Measurements from ENCODE around the gene DENND6B. TPM values are rescaled to one million over a fixed set of nuclear protein-coding genes. Genes with fewer than 3 reads are reported as not detected.

Gene DENND6B
- total and polyA plus RNA-seq, 2 of the 13 experiments (the other 11 are each of a cell fraction or from before 2014, with no cell fraction given) = 0.95 to 3.8 TPM

GRCh38 chr22:50326956-50327710 lies at the start of gene DENND6B (continued):
- no peak for TF ChIP-seq EEA1 (CRISPR knock-in tag; IDR thresholded peaks at IDR 0.05; ENCODE audit: borderline replicate concordance)
- peak; percentile 64; the same call in 1 of the 2 replicates for TF ChIP-seq KDM5A (IDR thresholded peaks at IDR 0.05; ENCODE audit: borderline replicate concordance, low read length)
- peak; percentile 45; the same call in 1 of the 2 replicates for TF ChIP-seq ZNF577 (CRISPR knock-in tag; IDR thresholded peaks at IDR 0.05; ENCODE audit: borderline replicate concordance, low read depth)
- no peak for TF ChIP-seq TBP (CRISPR knock-in tag; IDR thresholded peaks at IDR 0.05)
- TF ChIP-seq SP1 (IDR thresholded peaks at IDR 0.05) = no peak
- no peak for TF ChIP-seq SP1 (CRISPR knock-in tag; IDR thresholded peaks at IDR 0.05)
- TF ChIP-seq TBX2 (CRISPR knock-in tag; IDR thresholded peaks at IDR 0.05; ENCODE audit: borderline replicate concordance) = 0 out of 2 replicates have a peak, but pooled peaks have one; percentile 66
- TF ChIP-seq AHR (CRISPR knock-in tag; IDR thresholded peaks at IDR 0.05) = no peak
- no peak for TF ChIP-seq FOXJ3 (CRISPR knock-in tag; IDR thresholded peaks at IDR 0.05; ENCODE audit: borderline replicate concordance)
- no peak for TF ChIP-seq MZF1 (CRISPR knock-in tag; IDR thresholded peaks at IDR 0.05; ENCODE audit: borderline replicate concordance)
- no peak for TF ChIP-seq ZNF713 (CRISPR knock-in tag; IDR thresholded peaks at IDR 0.05)
- no peak; the same call in 1 of the 2 replicates for TF ChIP-seq ZNF510 (CRISPR knock-in tag; IDR thresholded peaks at IDR 0.05; ENCODE audit: low read depth)
- TF ChIP-seq ZNF513 (CRISPR knock-in tag; conservative IDR thresholded peaks at IDR 0.05) = no peak
- TF ChIP-seq, protein P1, sequence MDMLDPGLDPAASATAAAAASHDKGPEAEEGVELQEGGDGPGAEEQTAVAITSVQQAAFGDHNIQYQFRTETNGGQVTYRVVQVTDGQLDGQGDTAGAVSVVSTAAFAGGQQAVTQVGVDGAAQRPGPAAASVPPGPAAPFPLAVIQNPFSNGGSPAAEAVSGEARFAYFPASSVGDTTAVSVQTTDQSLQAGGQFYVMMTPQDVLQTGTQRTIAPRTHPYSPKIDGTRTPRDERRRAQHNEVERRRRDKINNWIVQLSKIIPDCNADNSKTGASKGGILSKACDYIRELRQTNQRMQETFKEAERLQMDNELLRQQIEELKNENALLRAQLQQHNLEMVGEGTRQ (IDR thresholded peaks at IDR 0.05; ENCODE audit: low read depth, low read length) = no peak
- TF ChIP-seq, protein P1 (CRISPR knock-in tag; IDR thresholded peaks at IDR 0.05; ENCODE audit: borderline replicate concordance) = no peak
- TF ChIP-seq AGO2 (optimal IDR thresholded peaks at IDR 0.05; ENCODE audit: low read depth, low read length) = peak; percentile 89
- no peak for TF ChIP-seq SP140L (CRISPR knock-in tag; IDR thresholded peaks at IDR 0.05; ENCODE audit: borderline replicate concordance)
- TF ChIP-seq ARNT2 (CRISPR knock-in tag; IDR thresholded peaks at IDR 0.05; ENCODE audit: low read depth) = no peak
- TF ChIP-seq, protein P2, sequence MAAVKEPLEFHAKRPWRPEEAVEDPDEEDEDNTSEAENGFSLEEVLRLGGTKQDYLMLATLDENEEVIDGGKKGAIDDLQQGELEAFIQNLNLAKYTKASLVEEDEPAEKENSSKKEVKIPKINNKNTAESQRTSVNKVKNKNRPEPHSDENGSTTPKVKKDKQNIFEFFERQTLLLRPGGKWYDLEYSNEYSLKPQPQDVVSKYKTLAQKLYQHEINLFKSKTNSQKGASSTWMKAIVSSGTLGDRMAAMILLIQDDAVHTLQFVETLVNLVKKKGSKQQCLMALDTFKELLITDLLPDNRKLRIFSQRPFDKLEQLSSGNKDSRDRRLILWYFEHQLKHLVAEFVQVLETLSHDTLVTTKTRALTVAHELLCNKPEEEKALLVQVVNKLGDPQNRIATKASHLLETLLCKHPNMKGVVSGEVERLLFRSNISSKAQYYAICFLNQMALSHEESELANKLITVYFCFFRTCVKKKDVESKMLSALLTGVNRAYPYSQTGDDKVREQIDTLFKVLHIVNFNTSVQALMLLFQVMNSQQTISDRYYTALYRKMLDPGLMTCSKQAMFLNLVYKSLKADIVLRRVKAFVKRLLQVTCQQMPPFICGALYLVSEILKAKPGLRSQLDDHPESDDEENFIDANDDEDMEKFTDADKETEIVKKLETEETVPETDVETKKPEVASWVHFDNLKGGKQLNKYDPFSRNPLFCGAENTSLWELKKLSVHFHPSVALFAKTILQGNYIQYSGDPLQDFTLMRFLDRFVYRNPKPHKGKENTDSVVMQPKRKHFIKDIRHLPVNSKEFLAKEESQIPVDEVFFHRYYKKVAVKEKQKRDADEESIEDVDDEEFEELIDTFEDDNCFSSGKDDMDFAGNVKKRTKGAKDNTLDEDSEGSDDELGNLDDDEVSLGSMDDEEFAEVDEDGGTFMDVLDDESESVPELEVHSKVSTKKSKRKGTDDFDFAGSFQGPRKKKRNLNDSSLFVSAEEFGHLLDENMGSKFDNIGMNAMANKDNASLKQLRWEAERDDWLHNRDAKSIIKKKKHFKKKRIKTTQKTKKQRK (IDR thresholded peaks at IDR 0.05; ENCODE audit: low read length) = no peak
- TF ChIP-seq, protein P3, sequence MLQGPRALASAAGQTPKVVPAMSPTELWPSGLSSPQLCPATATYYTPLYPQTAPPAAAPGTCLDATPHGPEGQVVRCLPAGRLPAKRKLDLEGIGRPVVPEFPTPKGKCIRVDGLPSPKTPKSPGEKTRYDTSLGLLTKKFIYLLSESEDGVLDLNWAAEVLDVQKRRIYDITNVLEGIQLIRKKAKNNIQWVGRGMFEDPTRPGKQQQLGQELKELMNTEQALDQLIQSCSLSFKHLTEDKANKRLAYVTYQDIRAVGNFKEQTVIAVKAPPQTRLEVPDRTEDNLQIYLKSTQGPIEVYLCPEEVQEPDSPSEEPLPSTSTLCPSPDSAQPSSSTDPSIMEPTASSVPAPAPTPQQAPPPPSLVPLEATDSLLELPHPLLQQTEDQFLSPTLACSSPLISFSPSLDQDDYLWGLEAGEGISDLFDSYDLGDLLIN (CRISPR knock-in tag; IDR thresholded peaks at IDR 0.05; ENCODE audit: borderline replicate concordance) = no peak
- 0 out of 2 replicates have a peak, but pooled peaks have one; percentile 10 for TF ChIP-seq NFYB (CRISPR knock-in tag; IDR thresholded peaks at IDR 0.05)
- no peak for TF ChIP-seq ZNF749 (CRISPR knock-in tag; IDR thresholded peaks at IDR 0.05; ENCODE audit: borderline replicate concordance)

Data from HepG2 (cell line).